Measurements from ENCODE around the gene FLNB. TPM values are rescaled to one million over a fixed set of nuclear protein-coding genes. Genes with fewer than 3 reads are reported as not detected.

Gene FLNB
- total RNA-seq, 1 donor from 2014 or later, result 32.0 TPM

- Histone ChIP-seq H3K4me1 (peaks cover 3% of the 10 kb centered on the region), H2AFZ (replicated peaks) (no peak overlapping the region), H3K27me3 (peaks cover 11% of the 10 kb centered on the region), H3K79me2 (ENCODE audit: low read depth) (no peaks in the 10 kb centered on the region), H4K20me1 (ENCODE audit: low read depth) (peaks cover 4% of the 10 kb centered on the region), H3K27ac (no peak overlapping the region), H3K36me3 (no peaks in the 10 kb centered on the region), H3F3A (ENCODE audit: low read depth) (peaks cover 7% of the 10 kb centered on the region), H3K4me3 (no peak overlapping the region), H3K9ac (no peak overlapping the region), H3K4me2 (no peak overlapping the region), H3K9me3 (ENCODE audit: low read depth) (no peaks in the 10 kb centered on the region)
- Mint-ChIP-seq H3K27ac (no peak overlapping the region), H3K27me3 (ENCODE audit: insufficient read depth, low read depth) (peaks cover 10% of the 10 kb centered on the region), H3K4me3 (no peak overlapping the region), H3K36me3 (no peaks in the 10 kb centered on the region), H3K9me3 (no peaks in the 10 kb centered on the region), H3K4me1 (peaks cover 7% of the 10 kb centered on the region)
- TF ChIP-seq EZH2phosphoT487 (IDR thresholded peaks at IDR 0.05) (no peak), EZH2 (IDR thresholded peaks at IDR 0.05) (no peak)
- TF ChIP-seq, protein P1, sequence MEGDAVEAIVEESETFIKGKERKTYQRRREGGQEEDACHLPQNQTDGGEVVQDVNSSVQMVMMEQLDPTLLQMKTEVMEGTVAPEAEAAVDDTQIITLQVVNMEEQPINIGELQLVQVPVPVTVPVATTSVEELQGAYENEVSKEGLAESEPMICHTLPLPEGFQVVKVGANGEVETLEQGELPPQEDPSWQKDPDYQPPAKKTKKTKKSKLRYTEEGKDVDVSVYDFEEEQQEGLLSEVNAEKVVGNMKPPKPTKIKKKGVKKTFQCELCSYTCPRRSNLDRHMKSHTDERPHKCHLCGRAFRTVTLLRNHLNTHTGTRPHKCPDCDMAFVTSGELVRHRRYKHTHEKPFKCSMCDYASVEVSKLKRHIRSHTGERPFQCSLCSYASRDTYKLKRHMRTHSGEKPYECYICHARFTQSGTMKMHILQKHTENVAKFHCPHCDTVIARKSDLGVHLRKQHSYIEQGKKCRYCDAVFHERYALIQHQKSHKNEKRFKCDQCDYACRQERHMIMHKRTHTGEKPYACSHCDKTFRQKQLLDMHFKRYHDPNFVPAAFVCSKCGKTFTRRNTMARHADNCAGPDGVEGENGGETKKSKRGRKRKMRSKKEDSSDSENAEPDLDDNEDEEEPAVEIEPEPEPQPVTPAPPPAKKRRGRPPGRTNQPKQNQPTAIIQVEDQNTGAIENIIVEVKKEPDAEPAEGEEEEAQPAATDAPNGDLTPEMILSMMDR (IDR thresholded peaks at IDR 0.05), result no peak
- no peak for DNase-seq (ENCODE audit: low spot score)
Measured at GRCh38 chr3:58218904-58219303, 210.7 kb downstream of the FLNB start.

Other genes starting within 250 kb of the FLNB start
- not detected in 2 replicates for gene DNASE1L3, start 202.6 kb downstream of the FLNB start, total RNA-seq (ENCODE audit: low replicate concordance)
- gene ABHD6, start 229.4 kb downstream of the FLNB start, total RNA-seq (ENCODE audit: low replicate concordance), result 18.5 and 21.5 TPM in 2 replicates